ENCODE results near the gene GRPEL2. TPM values are rescaled to one million over a fixed set of nuclear protein-coding genes. Genes with fewer than 3 reads are reported as not detected.

GRPEL2 gene
- total RNA-seq, 1 donor from 2014 or later = 22.6 TPM

- H3K27ac Mint-ChIP-seq = no peak overlapping the region
- no peaks in the 10 kb centered on the region for H3K27me3 Mint-ChIP-seq
- TF ChIP-seq CTCF (conservative IDR thresholded peaks at IDR 0.05) = no peak
- H3K4me1 Mint-ChIP-seq (ENCODE audit: unreplicated experiment) = peaks cover 69% of the 10 kb centered on the region
- no peak overlapping the region for H3K4me3 Mint-ChIP-seq
- no peaks in the 10 kb centered on the region for H3K36me3 Mint-ChIP-seq
- DNase-seq (ENCODE audit: extremely low spot score, unreplicated experiment) = no peak
- no peaks in the 10 kb centered on the region for H3K9me3 Mint-ChIP-seq
Observed at GRCh38 chr5:149402291-149402690, 57.0 kb downstream of the GRPEL2 start.

Other genes starting within 250 kb of the GRPEL2 start
- gene ABLIM3, start 204.0 kb upstream of the GRPEL2 start, total RNA-seq (ENCODE audit: low replicate concordance) = 7.8 and 8.0 TPM in 2 replicates
- gene AFAP1L1, start 73.6 kb upstream of the GRPEL2 start, total RNA-seq (ENCODE audit: low replicate concordance) = 6.4 and 12.1 TPM in 2 replicates
- 8.2 and 18.5 TPM in 2 replicates for gene PCYOX1L, start 12.5 kb downstream of the GRPEL2 start, total RNA-seq (ENCODE audit: low replicate concordance)
- gene IL17B, start 33.8 kb downstream of the GRPEL2 start, total RNA-seq (ENCODE audit: low replicate concordance) = 0.46 TPM in 1 of 2 replicates, not detected in the other
- gene CSNK1A1, start 205.9 kb downstream of the GRPEL2 start, total RNA-seq (ENCODE audit: low replicate concordance) = 224 and 294 TPM in 2 replicates
- 7.1 and 16.8 TPM in 2 replicates for gene ARHGEF37, start 236.0 kb downstream of the GRPEL2 start, total RNA-seq (ENCODE audit: low replicate concordance)